Calu3 (cell line): ENCODE measurements around the gene C1QL3. TPM values are rescaled to one million over a fixed set of nuclear protein-coding genes. Genes with fewer than 3 reads are reported as not detected.

Experiments used
- BruUV-seq: library from RNA; stranded (reverse); fragments of 400-500 nt; replicated peaks from 2 replicates; lab custom pipeline; 2021; lab: Mats Ljungman, UMichigan
- CTCF ChIA-PET: fragments of 300-600 bp; sonication (Branson Sonifier 250); formaldehyde crosslinking; loops from one replicate; lab custom pipeline; 2022; ENCODE audit warnings: antibody characterized with exemption; lab: Charles Lee
- DNase-seq: peaks from one replicate; pipeline ENCODE4 v3.0.0; 2022
- H3K27ac Mint-ChIP-seq: one replicate; pipeline ENCODE4 v1.8.0; 2022; ENCODE audit warnings: mixed read lengths; ENCODE audit not compliant: unreplicated experiment
- H3K27me3 Mint-ChIP-seq: one replicate; pipeline ENCODE4 v1.8.0; 2022; ENCODE audit warnings: mixed read lengths; ENCODE audit not compliant: unreplicated experiment
- H3K36me3 Mint-ChIP-seq: one replicate; pipeline ENCODE4 v1.8.0; 2022; ENCODE audit warnings: mild to moderate bottlenecking, moderate library complexity, mixed read lengths; ENCODE audit not compliant: insufficient read depth, unreplicated experiment
- H3K4me1 Mint-ChIP-seq: one replicate; pipeline ENCODE4 v1.8.0; 2022; ENCODE audit warnings: mild to moderate bottlenecking, low read depth, mixed read lengths; ENCODE audit not compliant: unreplicated experiment
- H3K4me3 Mint-ChIP-seq: one replicate; pipeline ENCODE4 v1.8.0; 2022; ENCODE audit warnings: mild to moderate bottlenecking, low read depth, moderate library complexity, mixed read lengths; ENCODE audit not compliant: unreplicated experiment
- H3K9me3 Mint-ChIP-seq: one replicate; pipeline ENCODE4 v1.8.0; 2022; ENCODE audit warnings: low read depth, mixed read lengths; ENCODE audit not compliant: unreplicated experiment
- CTCF ChIP-seq: fragments of 200-600 bp; IDR thresholded peaks from one replicate; pipeline ENCODE4 v1.8.0; 2022; ENCODE audit warnings: antibody characterized with exemption; ENCODE audit not compliant: unreplicated experiment
- intact Hi-C: fragments of 100-400 bp; cut with micrococcal nuclease; formaldehyde crosslinking; loops from one replicate; pipeline ENCODE4 v1.10.0; 2022; ENCODE audit not compliant: unreplicated experiment
- total RNA-seq: library from RNA; stranded (reverse); gene quantifications from 2 replicates; pipeline ENCODE4 v1.2.3, GENCODE V29; 2022

C1QL3 gene
- total RNA-seq, 1 experiment from 2014 or later = not detected

DNA sequence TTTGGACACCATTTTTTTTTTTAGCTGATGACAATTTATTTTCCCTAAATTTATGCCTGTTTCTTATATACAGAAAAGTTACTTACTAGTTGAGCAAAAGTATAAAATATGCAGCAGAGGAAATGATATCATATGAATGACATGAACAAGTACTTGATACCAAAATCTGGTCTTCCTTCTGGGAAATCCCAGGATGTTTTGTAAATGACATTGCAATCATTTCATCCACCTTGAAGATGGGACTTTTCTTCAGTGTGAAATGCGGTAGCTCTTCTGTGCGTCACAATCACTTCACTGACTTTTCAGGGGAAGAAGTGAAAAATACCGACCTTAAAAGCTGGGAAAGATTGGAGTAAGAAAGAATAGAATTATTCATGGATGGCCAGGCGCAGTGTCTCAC lies 23.8 kb downstream of the C1QL3 start:
- H3K4me1 Mint-ChIP-seq = no peaks in the 10 kb centered on the region
- no TSS peak for BruUV-seq
- H3K9me3 Mint-ChIP-seq = no peaks in the 10 kb centered on the region
- no peaks in the 10 kb centered on the region for H3K27me3 Mint-ChIP-seq
- no peak overlapping the region for H3K4me3 Mint-ChIP-seq
- CTCF ChIA-PET = interaction anchor here (0.6 kb wide), 1 partner anchor 159 kb away, joined by 4 read pairs; no protein-coding TSS in a partner anchor
- intact Hi-C loops = no loop called here
- no peak for TF ChIP-seq CTCF
- no peak for DNase-seq
- peaks cover 7% of the 10 kb centered on the region for H3K36me3 Mint-ChIP-seq
- no peak overlapping the region for H3K27ac Mint-ChIP-seq

DNA sequence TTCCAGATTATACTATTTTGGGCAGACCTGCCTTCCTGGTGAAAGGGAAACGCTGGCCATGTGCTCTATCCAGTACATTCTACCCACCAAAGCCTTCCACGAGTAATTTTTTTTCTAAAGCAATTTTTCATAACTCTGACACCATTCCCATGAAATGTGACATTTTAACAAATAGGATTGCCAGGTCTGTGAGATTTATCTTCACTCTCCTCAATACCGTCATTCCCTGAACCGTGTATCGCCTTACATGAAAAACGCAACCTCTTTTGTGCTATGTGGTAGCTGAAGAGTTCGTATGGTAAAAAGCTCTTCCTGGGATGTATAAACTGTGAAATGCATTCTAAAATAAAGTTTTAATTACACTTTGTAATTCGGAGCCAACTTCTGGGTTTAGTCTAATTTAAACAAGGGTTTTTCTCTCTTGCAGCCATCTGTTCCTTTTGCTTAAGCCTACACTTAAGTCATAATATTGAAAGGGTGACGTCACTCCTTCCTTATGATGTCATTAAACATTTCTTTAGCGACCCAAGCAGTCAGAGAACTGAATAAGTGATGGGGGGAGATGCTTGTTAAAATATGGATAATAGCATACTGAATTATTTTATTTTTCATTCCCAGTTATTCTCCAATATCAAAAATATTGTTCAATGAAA lies 27.7 kb downstream of the C1QL3 start:
- no peak for TF ChIP-seq CTCF
- Mint-ChIP-seq H3K27ac (no peak overlapping the region), H3K4me3 (no peak overlapping the region), H3K36me3 (peaks cover 4% of the 10 kb centered on the region), H3K27me3 (no peaks in the 10 kb centered on the region), H3K4me1 (no peaks in the 10 kb centered on the region), H3K9me3 (no peaks in the 10 kb centered on the region)
- BruUV-seq = no TSS peak
- intact Hi-C loops = no loop called here
- CTCF ChIA-PET = no interaction called here
- DNase-seq = no peak

GRCh38 chr10:16491933-16492332 lies 29.7 kb downstream of the C1QL3 start:
- Mint-ChIP-seq H3K36me3 (peaks cover 4% of the 10 kb centered on the region), H3K27me3 (no peaks in the 10 kb centered on the region), H3K4me1 (no peaks in the 10 kb centered on the region), H3K27ac (no peak overlapping the region), H3K9me3 (no peaks in the 10 kb centered on the region), H3K4me3 (no peak overlapping the region)
- CTCF ChIA-PET = no interaction called here
- intact Hi-C loops = no loop called here
- no TSS peak for BruUV-seq
- DNase-seq = no peak
- TF ChIP-seq CTCF = no peak

DNA sequence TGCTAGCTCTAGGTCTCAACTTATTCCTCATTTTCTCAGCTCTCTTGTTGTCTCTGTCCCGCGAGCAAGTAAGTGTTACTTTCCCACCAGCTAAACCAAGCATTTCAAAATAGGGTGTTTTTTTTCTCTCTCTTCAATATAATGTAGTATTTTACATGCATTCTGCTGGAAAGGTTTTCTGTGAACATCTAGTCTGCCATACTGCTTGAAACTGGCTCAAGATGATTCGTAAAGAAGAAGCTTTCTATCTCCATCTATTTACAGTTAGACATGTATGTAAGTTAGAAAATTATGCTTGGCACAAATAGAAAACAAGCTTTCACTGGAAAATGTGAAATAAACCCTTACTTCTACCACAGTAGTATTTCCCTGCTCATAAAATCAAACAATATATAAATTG lies 31.2 kb downstream of the C1QL3 start:
- H3K4me1 Mint-ChIP-seq = no peaks in the 10 kb centered on the region
- H3K36me3 Mint-ChIP-seq = peaks cover 8% of the 10 kb centered on the region
- no TSS peak for BruUV-seq
- no peak overlapping the region for H3K27ac Mint-ChIP-seq
- TF ChIP-seq CTCF = no peak
- intact Hi-C loops = no loop called here
- CTCF ChIA-PET = no interaction called here
- DNase-seq = no peak
- H3K27me3 Mint-ChIP-seq = no peaks in the 10 kb centered on the region
- no peaks in the 10 kb centered on the region for H3K9me3 Mint-ChIP-seq
- H3K4me3 Mint-ChIP-seq = no peak overlapping the region
